Fibroblast of pulmonary artery (primary cell): ENCODE data around the gene SOX6.
A peak's percentile ranks its signal among the peaks of the same experiment; 100 is the strongest.

Experiments
- DNase-seq: peaks from one replicate; pipeline ENCODE4 v3.0.0-alpha.2; 2010; ENCODE audit warnings: low read depth
- H3K4me3 ChIP-seq: replicated peaks from 2 replicates; pipeline ENCODE4 v1.5.1; 2011; ENCODE audit warnings: low read depth, mild to moderate bottlenecking, control low read depth, low read length, moderate library complexity
- TF ChIP-seq, protein P1 (sequence below): IDR thresholded peaks from 2 replicates; pipeline ENCODE4 v1.5.1; 2011; ENCODE audit warnings: mild to moderate bottlenecking, control low read depth, low read length, inconsistent platforms; ENCODE audit errors: missing control alignments

The SOX6 gene

DNA sequence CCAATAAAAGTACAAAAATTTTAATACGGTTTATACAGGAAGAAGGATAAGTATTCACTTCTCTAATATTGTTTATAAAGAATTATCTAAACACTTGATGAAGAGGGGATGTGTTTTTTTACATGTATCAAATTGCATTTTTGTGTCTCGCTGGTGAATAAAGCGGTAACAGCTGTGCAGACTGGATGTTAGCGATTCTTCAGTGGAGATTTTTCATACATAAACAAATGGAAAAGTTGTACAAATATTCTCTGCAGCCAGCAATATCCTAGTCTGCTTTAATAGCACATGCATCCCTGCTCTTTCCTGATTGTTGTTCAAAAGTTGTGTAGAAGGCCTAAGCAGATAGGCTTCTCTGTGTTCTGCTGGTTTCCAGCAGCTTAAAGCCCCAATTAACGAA, 369.3 kb downstream of the SOX6 start:
- H3K4me3 ChIP-seq: no peak overlapping the region
- DNase-seq: no peak
- TF ChIP-seq, protein P1, sequence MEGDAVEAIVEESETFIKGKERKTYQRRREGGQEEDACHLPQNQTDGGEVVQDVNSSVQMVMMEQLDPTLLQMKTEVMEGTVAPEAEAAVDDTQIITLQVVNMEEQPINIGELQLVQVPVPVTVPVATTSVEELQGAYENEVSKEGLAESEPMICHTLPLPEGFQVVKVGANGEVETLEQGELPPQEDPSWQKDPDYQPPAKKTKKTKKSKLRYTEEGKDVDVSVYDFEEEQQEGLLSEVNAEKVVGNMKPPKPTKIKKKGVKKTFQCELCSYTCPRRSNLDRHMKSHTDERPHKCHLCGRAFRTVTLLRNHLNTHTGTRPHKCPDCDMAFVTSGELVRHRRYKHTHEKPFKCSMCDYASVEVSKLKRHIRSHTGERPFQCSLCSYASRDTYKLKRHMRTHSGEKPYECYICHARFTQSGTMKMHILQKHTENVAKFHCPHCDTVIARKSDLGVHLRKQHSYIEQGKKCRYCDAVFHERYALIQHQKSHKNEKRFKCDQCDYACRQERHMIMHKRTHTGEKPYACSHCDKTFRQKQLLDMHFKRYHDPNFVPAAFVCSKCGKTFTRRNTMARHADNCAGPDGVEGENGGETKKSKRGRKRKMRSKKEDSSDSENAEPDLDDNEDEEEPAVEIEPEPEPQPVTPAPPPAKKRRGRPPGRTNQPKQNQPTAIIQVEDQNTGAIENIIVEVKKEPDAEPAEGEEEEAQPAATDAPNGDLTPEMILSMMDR: no peak

DNA sequence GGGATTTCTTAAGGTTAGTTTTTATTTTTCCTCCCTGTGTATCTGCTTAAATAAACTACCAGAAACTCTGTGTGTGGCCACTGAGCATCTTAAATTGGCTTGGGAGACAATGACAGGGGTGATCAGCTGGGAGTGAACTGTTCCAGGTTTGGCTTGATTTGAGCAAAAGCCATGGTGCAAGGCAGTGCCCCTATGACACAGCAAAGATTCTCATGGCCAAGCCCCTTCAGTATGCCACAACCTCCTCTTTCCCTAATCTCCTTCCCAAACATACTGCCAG, 370.5 kb downstream of the SOX6 start:
- DNase-seq: no peak
- TF ChIP-seq, protein P1: no peak
- no peak overlapping the region for H3K4me3 ChIP-seq

DNA sequence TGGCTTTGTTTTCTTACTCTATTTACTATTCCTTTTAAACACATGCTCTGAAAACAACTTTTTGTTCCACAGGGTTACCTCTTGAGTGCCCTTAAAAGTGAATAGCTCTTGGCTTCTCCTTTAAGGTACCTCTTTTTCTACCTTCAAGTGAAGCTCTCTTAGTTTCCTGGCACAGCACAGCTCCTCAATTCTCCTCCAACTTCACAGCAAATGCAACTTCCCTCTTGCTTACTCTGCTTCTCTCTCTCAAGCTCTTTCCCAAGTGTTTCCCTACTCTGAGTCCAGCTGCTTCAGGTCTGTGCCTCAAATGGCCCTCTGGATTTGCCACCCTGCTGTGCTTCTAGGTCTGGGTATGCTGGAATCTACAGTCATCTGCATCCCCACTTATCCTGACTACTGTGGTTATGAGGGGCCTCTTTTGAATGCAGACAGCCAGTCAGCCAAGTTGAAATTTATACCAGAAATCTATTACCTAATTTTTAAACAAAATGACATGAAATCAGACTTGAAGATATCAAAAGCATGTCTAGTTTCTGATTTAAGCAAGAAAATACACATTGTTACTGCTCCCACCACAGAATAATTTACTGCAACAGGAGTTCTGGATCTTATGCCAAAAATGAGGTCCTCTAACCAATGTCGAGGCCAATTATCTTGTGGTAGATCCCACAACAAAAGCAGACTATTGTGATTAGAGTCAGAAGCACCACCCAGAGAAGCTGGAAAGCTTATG, 371.1 kb downstream of the SOX6 start:
- no peak overlapping the region for H3K4me3 ChIP-seq
- TF ChIP-seq, protein P1: no peak
- peak; percentile 4 for DNase-seq

GRCh38 chr11:15981292-15981691, 375.1 kb downstream of the SOX6 start:
- TF ChIP-seq, protein P1: no peak
- no peak for DNase-seq
- H3K4me3 ChIP-seq: no peak overlapping the region

DNA sequence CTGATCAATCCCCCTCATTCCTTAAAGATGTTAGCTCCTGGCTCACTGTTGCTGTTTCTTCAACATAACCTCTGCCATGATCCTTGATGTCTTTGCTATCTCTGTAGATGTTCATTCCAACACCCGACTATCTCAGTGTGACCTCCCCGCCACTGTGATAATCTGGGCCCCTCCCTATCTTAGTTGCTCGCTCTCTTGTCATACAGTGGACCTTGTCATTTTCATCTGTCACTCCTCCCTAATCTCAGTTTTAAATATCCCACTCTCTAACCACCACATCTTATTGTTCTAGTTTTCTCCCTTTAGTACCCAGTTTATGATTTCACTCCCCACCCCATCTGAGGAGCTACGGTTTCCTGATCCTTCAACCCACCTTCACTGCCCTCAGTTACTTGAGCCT, 379.2 kb downstream of the SOX6 start:
- DNase-seq: no peak
- TF ChIP-seq, protein P1: no peak
- H3K4me3 ChIP-seq: no peak overlapping the region

DNA sequence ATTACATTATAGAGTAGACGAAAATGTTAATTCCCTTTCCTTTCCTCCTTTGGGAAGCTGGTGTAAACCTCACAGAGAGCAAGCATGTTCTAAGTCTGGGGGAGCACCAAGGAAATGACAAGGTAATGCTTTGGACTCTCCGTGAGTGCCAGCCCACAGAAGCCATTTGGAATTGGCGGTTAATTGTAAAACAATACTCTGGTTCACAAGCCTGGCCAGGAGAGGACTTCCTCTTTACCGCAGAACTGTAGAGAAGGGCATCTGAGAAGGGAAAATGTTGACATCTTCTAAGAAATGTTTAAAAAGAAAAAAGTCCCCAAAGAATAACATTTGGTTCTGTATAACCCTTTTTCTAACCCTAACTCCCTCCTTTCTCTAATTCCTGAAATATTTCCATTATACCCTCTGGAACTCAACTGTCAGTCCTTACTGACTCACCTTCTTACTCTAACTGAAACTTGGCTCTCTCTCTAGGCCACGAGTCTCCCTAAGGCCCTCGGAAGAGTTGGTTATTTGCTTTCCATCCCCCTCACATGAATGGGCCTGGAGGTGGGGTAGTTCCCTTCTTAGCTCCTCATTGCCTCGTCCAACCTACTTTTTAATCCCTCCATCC, 379.8 kb downstream of the SOX6 start:
- no peak overlapping the region for H3K4me3 ChIP-seq
- DNase-seq: peak; percentile 40
- TF ChIP-seq, protein P1: no peak

DNA sequence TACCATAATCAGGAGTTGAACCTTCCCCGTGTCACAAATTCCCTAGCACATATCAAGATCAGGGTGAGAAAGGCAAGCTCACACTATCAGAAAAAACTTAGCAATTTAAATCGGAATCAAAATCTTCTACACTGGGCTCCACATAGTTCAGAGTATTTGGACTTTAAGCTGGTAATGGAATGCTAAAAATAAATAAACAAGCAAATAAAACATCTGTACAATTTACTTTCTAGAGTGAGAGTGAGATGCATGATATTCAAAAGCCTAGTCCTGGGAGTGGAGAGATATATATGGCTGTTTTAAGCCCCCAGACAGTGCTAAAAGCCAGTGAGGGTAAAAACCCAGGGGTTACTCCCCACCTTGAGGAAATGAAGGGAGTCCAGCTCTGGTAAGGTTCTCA, 380.6 kb downstream of the SOX6 start:
- DNase-seq: no peak
- TF ChIP-seq, protein P1: no peak
- H3K4me3 ChIP-seq: no peak overlapping the region
